ENCODE data around the gene ABCB7. TPM values are rescaled to one million over a fixed set of nuclear protein-coding genes. Genes with fewer than 3 reads are reported as not detected.
"Not testable (repeated sequence)": the region's sequence is repeated elsewhere in the genome, so short reads cannot be mapped to it uniquely, and the experiment has no call there.

The ABCB7 gene
- total RNA-seq, 1 experiment from 2014 or later: 24.3 TPM

- Histone ChIP-seq H3K36me3 (no peaks in the 10 kb centered on the region), H3K27me3 (replicated peaks) (no peaks in the 10 kb centered on the region), H3K4me3 (no peak overlapping the region), H3K4me1 (replicated peaks) (no peaks in the 10 kb centered on the region), H3K9me3 (replicated peaks) (no peaks in the 10 kb centered on the region), H3K27ac (no peak overlapping the region)
- DNase-seq (ENCODE audit: low read depth in 1 of 2, low spot score in 2 of 2): no peak
Measured at GRCh38 chrX:75131973-75132627, 24.0 kb downstream of the ABCB7 start.

- not testable (repeated sequence) for H3K9me3 ChIP-seq (replicated peaks); DNase-seq (ENCODE audit: low read depth in 1 of 2, low spot score in 2 of 2); H3K27ac ChIP-seq; H3K27me3 ChIP-seq (replicated peaks); H3K36me3 ChIP-seq; H3K4me3 ChIP-seq; H3K4me1 ChIP-seq (replicated peaks)
Measured at GRCh38 chrX:75129069-75129468, 27.0 kb downstream of the ABCB7 start.

GRCh38 chrX:75118296-75118695 lies 37.8 kb downstream of the ABCB7 start:
- no peaks in the 10 kb centered on the region for H3K27me3 ChIP-seq (replicated peaks)

GRCh38 chrX:75115707-75116413 lies 40.2 kb downstream of the ABCB7 start:
- no peak overlapping the region for H3K27ac ChIP-seq
- no peaks in the 10 kb centered on the region for H3K27me3 ChIP-seq (replicated peaks)
- no peaks in the 10 kb centered on the region for H3K36me3 ChIP-seq
- no peaks in the 10 kb centered on the region for H3K4me1 ChIP-seq (replicated peaks)
- no peak for DNase-seq (ENCODE audit: low read depth in 1 of 2, low spot score in 2 of 2)
- H3K4me3 ChIP-seq: no peak overlapping the region
- H3K9me3 ChIP-seq (replicated peaks): no peaks in the 10 kb centered on the region

More at GRCh38 chrX:75118296-75118695, 37.8 kb downstream of the ABCB7 start:
- Histone ChIP-seq H3K36me3 (no peaks in the 10 kb centered on the region), H3K4me1 (replicated peaks) (no peaks in the 10 kb centered on the region), H3K9me3 (replicated peaks) (no peaks in the 10 kb centered on the region), H3K4me3 (no peak overlapping the region), H3K27ac (no peak overlapping the region)
- DNase-seq (ENCODE audit: low read depth in 1 of 2, low spot score in 2 of 2): no peak

DNA sequence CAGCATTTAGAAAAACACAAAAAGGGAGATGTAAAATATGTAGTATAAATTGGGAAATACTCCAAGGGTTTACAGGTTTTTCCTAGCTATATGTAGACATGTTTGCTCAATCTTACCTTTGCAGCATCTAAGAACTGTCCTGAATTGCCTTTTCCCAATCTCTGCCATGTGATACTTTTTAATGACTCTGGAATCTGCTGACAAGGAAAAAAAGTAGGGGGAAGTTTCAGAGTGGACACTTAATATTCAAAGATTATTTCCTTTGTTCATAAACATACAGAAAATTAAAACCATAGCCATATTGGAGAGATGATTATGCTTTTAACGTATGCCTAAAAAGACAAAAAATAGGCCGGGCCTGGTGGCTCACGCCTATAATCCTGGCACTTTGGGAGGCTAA lies 41.4 kb downstream of the ABCB7 start:
- Histone ChIP-seq H3K36me3 (no peaks in the 10 kb centered on the region), H3K27ac (no peak overlapping the region)

DNA sequence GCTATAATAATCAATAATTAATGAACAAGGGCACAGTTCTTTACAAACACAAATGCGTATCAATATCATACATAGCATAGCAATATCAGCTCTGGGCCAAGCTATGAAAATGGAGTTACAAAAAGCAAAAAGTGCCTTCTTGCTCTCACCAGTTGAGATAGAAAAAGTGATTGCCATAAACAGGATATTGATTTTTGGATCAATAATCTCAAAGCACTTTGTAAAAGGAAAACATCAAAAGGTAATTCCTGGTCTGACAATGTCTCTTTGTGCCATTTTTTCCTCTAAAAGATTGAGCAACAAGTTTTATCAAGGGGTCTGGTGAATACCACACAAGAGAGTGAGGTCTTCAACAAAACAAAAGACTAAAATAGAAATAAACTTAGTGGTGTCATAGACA lies 42.4 kb downstream of the ABCB7 start:
- no peak overlapping the region for H3K4me3 ChIP-seq
- no peaks in the 10 kb centered on the region for H3K9me3 ChIP-seq (replicated peaks)
- no peaks in the 10 kb centered on the region for H3K4me1 ChIP-seq (replicated peaks)
- H3K27ac ChIP-seq: no peak overlapping the region
- no peaks in the 10 kb centered on the region for H3K27me3 ChIP-seq (replicated peaks)
- H3K36me3 ChIP-seq: no peaks in the 10 kb centered on the region
- no peak for DNase-seq (ENCODE audit: low read depth in 1 of 2, low spot score in 2 of 2)

More for the DNA sequence above, 41.4 kb downstream of the ABCB7 start:
- H3K4me3 ChIP-seq: no peak overlapping the region
- H3K27me3 ChIP-seq (replicated peaks): no peaks in the 10 kb centered on the region
- H3K4me1 ChIP-seq (replicated peaks): no peaks in the 10 kb centered on the region
- no peak for DNase-seq (ENCODE audit: low read depth in 1 of 2, low spot score in 2 of 2)
- H3K9me3 ChIP-seq (replicated peaks): no peaks in the 10 kb centered on the region

- Histone ChIP-seq H3K27ac (no peak overlapping the region), H3K27me3 (replicated peaks) (no peaks in the 10 kb centered on the region), H3K9me3 (replicated peaks) (no peaks in the 10 kb centered on the region), H3K4me1 (replicated peaks) (no peaks in the 10 kb centered on the region), H3K36me3 (no peaks in the 10 kb centered on the region), H3K4me3 (no peak overlapping the region)
- no peak for DNase-seq (ENCODE audit: low read depth in 1 of 2, low spot score in 2 of 2)
Measured at GRCh38 chrX:75107863-75108509, 48.1 kb downstream of the ABCB7 start.

GRCh38 chrX:75106772-75107171 lies 49.3 kb downstream of the ABCB7 start:
- Histone ChIP-seq H3K9me3 (replicated peaks) (no peaks in the 10 kb centered on the region), H3K4me3 (no peak overlapping the region), H3K27me3 (replicated peaks) (no peaks in the 10 kb centered on the region), H3K27ac (no peak overlapping the region), H3K4me1 (replicated peaks) (no peaks in the 10 kb centered on the region), H3K36me3 (no peaks in the 10 kb centered on the region)
- no peak for DNase-seq (ENCODE audit: low read depth in 1 of 2, low spot score in 2 of 2)

- H3K27me3 ChIP-seq (replicated peaks): no peaks in the 10 kb centered on the region
- no peak overlapping the region for H3K4me3 ChIP-seq
- no peaks in the 10 kb centered on the region for H3K4me1 ChIP-seq (replicated peaks)
- no peak overlapping the region for H3K27ac ChIP-seq
- DNase-seq (ENCODE audit: low read depth in 1 of 2, low spot score in 2 of 2): no peak
- H3K36me3 ChIP-seq: no peaks in the 10 kb centered on the region
- no peaks in the 10 kb centered on the region for H3K9me3 ChIP-seq (replicated peaks)
Measured at GRCh38 chrX:75096331-75096730, 59.8 kb downstream of the ABCB7 start.

DNA sequence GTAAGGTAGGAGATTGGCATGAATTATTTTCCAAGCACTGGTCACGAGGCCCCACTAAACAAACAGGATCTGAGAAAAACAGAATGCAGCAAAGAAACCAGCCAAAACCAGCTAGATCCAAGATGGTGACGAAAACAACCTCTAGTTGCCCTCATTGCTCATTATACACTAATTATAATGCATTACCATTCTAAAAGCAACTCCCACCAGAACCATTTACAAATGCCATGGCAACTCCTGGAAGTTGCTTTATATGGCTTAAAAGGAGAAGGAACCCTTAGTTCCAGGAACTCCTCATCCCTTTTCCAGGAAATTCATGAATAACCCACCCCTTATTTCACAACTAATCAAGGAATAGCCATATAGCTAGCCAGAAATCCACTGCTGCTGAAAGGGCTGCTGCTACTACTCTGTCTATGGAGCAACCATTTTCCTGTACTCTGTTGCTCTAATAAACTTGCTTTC lies 69.3 kb downstream of the ABCB7 start:
- H3K4me1 ChIP-seq (replicated peaks): no peaks in the 10 kb centered on the region
- no peak for DNase-seq (ENCODE audit: low read depth in 1 of 2, low spot score in 2 of 2)
- H3K27me3 ChIP-seq (replicated peaks): no peaks in the 10 kb centered on the region
- no peak overlapping the region for H3K4me3 ChIP-seq
- H3K9me3 ChIP-seq (replicated peaks): no peaks in the 10 kb centered on the region
- H3K27ac ChIP-seq: no peak overlapping the region
- H3K36me3 ChIP-seq: no peaks in the 10 kb centered on the region

GRCh38 chrX:75084757-75085156 lies 71.3 kb downstream of the ABCB7 start:
- Histone ChIP-seq H3K36me3 (no peaks in the 10 kb centered on the region), H3K27me3 (replicated peaks) (no peaks in the 10 kb centered on the region), H3K9me3 (replicated peaks) (no peaks in the 10 kb centered on the region), H3K4me1 (replicated peaks) (no peaks in the 10 kb centered on the region), H3K4me3 (no peak overlapping the region), H3K27ac (no peak overlapping the region)
- DNase-seq (ENCODE audit: low read depth in 1 of 2, low spot score in 2 of 2): no peak

- no peak overlapping the region for H3K4me3 ChIP-seq
- no peaks in the 10 kb centered on the region for H3K27me3 ChIP-seq (replicated peaks)
- no peaks in the 10 kb centered on the region for H3K4me1 ChIP-seq (replicated peaks)
- H3K27ac ChIP-seq: no peak overlapping the region
- no peaks in the 10 kb centered on the region for H3K36me3 ChIP-seq
- no peaks in the 10 kb centered on the region for H3K9me3 ChIP-seq (replicated peaks)
- DNase-seq (ENCODE audit: low read depth in 1 of 2, low spot score in 2 of 2): no peak
Measured at GRCh38 chrX:75076429-75076828, 79.7 kb downstream of the ABCB7 start.

DNA sequence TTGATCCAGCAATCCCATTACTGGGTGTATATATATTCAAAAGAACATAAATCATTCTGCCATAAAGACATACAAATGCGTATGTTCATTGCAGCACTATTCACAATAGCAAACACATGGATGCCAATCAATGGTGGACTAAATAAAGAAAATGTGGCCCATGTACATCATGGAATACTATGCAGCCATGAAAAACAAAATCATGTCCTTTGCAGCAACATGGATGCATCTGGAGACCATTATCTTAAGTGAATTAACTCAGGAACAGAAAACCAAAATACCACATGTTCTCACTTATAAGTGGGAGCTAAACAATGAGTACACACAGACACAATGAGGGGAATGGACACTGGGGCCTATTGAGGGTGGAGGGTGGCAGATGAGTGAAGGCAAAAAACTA lies 81.6 kb downstream of the ABCB7 start:
- H3K4me1 ChIP-seq (replicated peaks): no peaks in the 10 kb centered on the region
- no peaks in the 10 kb centered on the region for H3K9me3 ChIP-seq (replicated peaks)
- no peak overlapping the region for H3K27ac ChIP-seq
- H3K36me3 ChIP-seq: no peaks in the 10 kb centered on the region; the same call in 1 of the 2 replicates
- H3K27me3 ChIP-seq (replicated peaks): no peaks in the 10 kb centered on the region
- no peak overlapping the region for H3K4me3 ChIP-seq
- DNase-seq (ENCODE audit: low read depth in 1 of 2, low spot score in 2 of 2): no peak

GRCh38 chrX:75071334-75071733 lies 84.7 kb downstream of the ABCB7 start:
- no peaks in the 10 kb centered on the region; the same call in 1 of the 2 replicates for H3K36me3 ChIP-seq
- no peak overlapping the region for H3K4me3 ChIP-seq
- H3K9me3 ChIP-seq (replicated peaks): no peaks in the 10 kb centered on the region
- no peaks in the 10 kb centered on the region for H3K4me1 ChIP-seq (replicated peaks)
- H3K27me3 ChIP-seq (replicated peaks): no peaks in the 10 kb centered on the region
- H3K27ac ChIP-seq: no peak overlapping the region
- no peak for DNase-seq (ENCODE audit: low read depth in 1 of 2, low spot score in 2 of 2)
